VCaP (cell line): Measurements from ENCODE around the gene ABCC3.
A peak's percentile ranks its signal among the peaks of the same experiment; 100 is the strongest.

Source experiments
- H3K27ac ChIP-seq: fragments of 450-650 bp; 2 replicates; pipeline ENCODE4 v1.5.1; 2017
- CTCF ChIP-seq: fragments of 450-650 bp; conservative IDR thresholded peaks from 2 replicates; pipeline ENCODE4 v1.5.1; 2017; ENCODE audit warnings: mild to moderate bottlenecking, moderate library complexity

The ABCC3 gene

GRCh38 chr17:50672831-50673551 is 38.3 kb downstream of the ABCC3 start:
- TF ChIP-seq CTCF, result no peak
- H3K27ac ChIP-seq, result peak overlapping the region; percentile 64; the same call in 1 of the 2 replicates

GRCh38 chr17:50675190-50675589 is 40.5 kb downstream of the ABCC3 start:
- no peak for TF ChIP-seq CTCF
- H3K27ac ChIP-seq, result peak overlapping the region; percentile 64; the same call in 1 of the 2 replicates

GRCh38 chr17:50675627-50676026 is 40.9 kb downstream of the ABCC3 start:
- TF ChIP-seq CTCF, result no peak
- H3K27ac ChIP-seq, result peak overlapping the region; percentile 64; the same call in 1 of the 2 replicates

- peak overlapping the region; percentile 64; the same call in 1 of the 2 replicates for H3K27ac ChIP-seq
- TF ChIP-seq CTCF, result no peak
Observed at GRCh38 chr17:50676065-50676975, 41.6 kb downstream of the ABCC3 start.

- no peak for TF ChIP-seq CTCF
- H3K27ac ChIP-seq, result no peak overlapping the region
Observed at GRCh38 chr17:50677851-50678375, 43.2 kb downstream of the ABCC3 start.

GRCh38 chr17:50679008-50679544 is 44.4 kb downstream of the ABCC3 start:
- H3K27ac ChIP-seq, result no peak overlapping the region
- TF ChIP-seq CTCF, result no peak

GRCh38 chr17:50680126-50680525 is 45.4 kb downstream of the ABCC3 start:
- no peak for TF ChIP-seq CTCF
- H3K27ac ChIP-seq, result no peak overlapping the region; the same call in 1 of the 2 replicates

- peak overlapping the region; percentile 31; the same call in 1 of the 2 replicates for H3K27ac ChIP-seq
Observed at GRCh38 chr17:50680543-50681262, 46.0 kb downstream of the ABCC3 start.
